Transverse colon (tissue), 4 donors: Measurements from ENCODE around the gene KPNB1. TPM values are rescaled to one million over a fixed set of nuclear protein-coding genes. Genes with fewer than 3 reads are reported as not detected.
A peak's percentile ranks its signal among the peaks of the same experiment; 100 is the strongest.

Experiments
- DNase-seq: peaks from one replicate; pipeline ENCODE4 v3.0.0-alpha.2; 2019
- H3K27ac ChIP-seq, 4 donors: fragments of 200-600 bp; sonication (generic); 2 replicates each; pipeline ENCODE4 v1.5.1; 2016 to 2018; ENCODE audit warnings: inconsistent platforms in 4 of 4
- H3K27me3 ChIP-seq: fragments of 200-600 bp; sonication (generic); 2 replicates; pipeline ENCODE4 v1.5.1; 2017; ENCODE audit warnings: inconsistent platforms
- H3K36me3 ChIP-seq, 4 donors: fragments of 200-600 bp; sonication (generic); 2 replicates each; pipeline ENCODE4 v1.5.1; 2017 to 2019; ENCODE audit warnings: inconsistent platforms in 4 of 4
- H3K4me1 ChIP-seq, 4 donors: fragments of 200-600 bp; sonication (generic); 2 replicates each; pipeline ENCODE4 v1.5.1; 2017 to 2020; ENCODE audit warnings: inconsistent platforms in 4 of 4
- H3K4me3 ChIP-seq, 4 donors: fragments of 200-600 bp; sonication (generic); 1 replicate in 1 of 4; 2 replicates in 3 of 4; pipeline versions ENCODE4 v1.5.1 to v1.6.1; 2017 to 2019; ENCODE audit warnings: inconsistent platforms in 4 of 4
- H3K9me3 ChIP-seq, 2 donors: fragments of 200-600 bp; sonication (generic); 2 replicates each; pipeline ENCODE4 v1.5.1; 2017 to 2019; ENCODE audit warnings: inconsistent platforms in 2 of 2
- EP300 ChIP-seq: sonication (generic); formaldehyde crosslinking; IDR thresholded peaks from one replicate; pipeline ENCODE4 v1.6.1; 2017; ENCODE audit warnings: antibody characterized with exemption, low read depth
- POLR2A ChIP-seq: fragments of 450-650 bp; IDR thresholded peaks from one replicate; pipeline ENCODE4 v1.6.1; 2016; ENCODE audit warnings: antibody characterized with exemption, mild to moderate bottlenecking, moderate library complexity
- POLR2AphosphoS5 ChIP-seq, 3 donors: sonication (generic); formaldehyde crosslinking; IDR thresholded peaks; one replicate each; pipeline ENCODE4 v1.6.1; 2016; ENCODE audit warnings: antibody characterized with exemption in 3 of 3
- WGBS, 2 donors: methylation state at CpG; one replicate each; pipeline ENCODE4 v1.1.5; 2018; ENCODE audit warnings: low coverage in 1 of 2; 5-methylcytosine and 5-hydroxymethylcytosine counted together
- in situ Hi-C, 4 donors: fragments of 200-750 bp; cut with MboI; loops; one replicate each; pipeline versions ENCODE4 v1.15.0 to v1.15.1; 2017; ENCODE audit warnings: low sequenced_read_pairs in 3 of 4, low pct_ligation_motif_present in 1 of 4, low pct_unique_long_range_greater_than_20kb in 1 of 4
- intact Hi-C: fragments of 100-400 bp; cut with DNase I; formaldehyde crosslinking; loops from one replicate; pipeline ENCODE4 v1.15.1; 2023; ENCODE audit warnings: low total_unique reads
- total RNA-seq, 4 donors: library from RNA; depleted of rRNA; stranded (reverse); fragments of >200 nt; gene quantifications; one replicate each; pipeline ENCODE4 v1.1.0, GENCODE V29; 2016
- TF ChIP-seq, protein P1 (sequence below), 5 experiments: fragments of 200-600 bp in 3 of 5; fragments of 450-650 bp in 2 of 5; sonication (generic) in 3 of 5; IDR thresholded peaks; 1 replicate in 2 of 5; 2 replicates in 3 of 5; pipeline ENCODE4 v1.5.1; 2016 to 2017; ENCODE audit warnings: antibody characterized with exemption in 5 of 5, inconsistent platforms in 3 of 5, mild to moderate bottlenecking in 2 of 5, moderate library complexity in 1 of 5

The KPNB1 gene
- total RNA-seq, 4 donors from 2014 or later = 39.2 to 176 (median 133) TPM

DNA sequence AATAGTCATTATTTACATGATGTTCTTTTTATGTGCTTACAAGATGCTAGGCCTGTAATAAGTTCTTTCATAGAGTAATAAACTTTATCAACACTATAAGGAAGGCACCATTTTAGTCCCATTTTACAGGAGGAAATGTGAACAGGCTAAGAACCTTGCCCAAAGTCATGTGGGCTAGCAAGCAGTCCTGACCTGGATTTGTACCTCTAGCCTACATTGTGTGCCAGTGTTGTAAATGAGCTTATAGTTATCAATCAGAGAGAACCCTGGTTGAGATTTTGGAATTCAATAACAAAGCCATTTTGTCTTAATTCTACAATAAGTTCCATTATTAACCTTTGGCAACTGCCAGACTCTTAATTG, 37.6 kb downstream of the KPNB1 start:
- Histone ChIP-seq H3K4me3 (no peak overlapping the region), H3K27me3 (no peaks in the 10 kb centered on the region), H3K4me1 (peaks cover 0 to 10% (median under 1%) of the 10 kb centered on the region in 4 donors), H3K27ac (no peak overlapping the region), H3K9me3 (no peaks in the 10 kb centered on the region), H3K36me3 (peaks cover 0 to 25% (median 2%) of the 10 kb centered on the region in 4 donors)
- DNase-seq = no peak
- TF ChIP-seq POLR2AphosphoS5 (IDR thresholded peaks at IDR 0.05) = no peak
- in situ Hi-C loops (no loop called here), intact Hi-C loops (no loop called here)

DNA sequence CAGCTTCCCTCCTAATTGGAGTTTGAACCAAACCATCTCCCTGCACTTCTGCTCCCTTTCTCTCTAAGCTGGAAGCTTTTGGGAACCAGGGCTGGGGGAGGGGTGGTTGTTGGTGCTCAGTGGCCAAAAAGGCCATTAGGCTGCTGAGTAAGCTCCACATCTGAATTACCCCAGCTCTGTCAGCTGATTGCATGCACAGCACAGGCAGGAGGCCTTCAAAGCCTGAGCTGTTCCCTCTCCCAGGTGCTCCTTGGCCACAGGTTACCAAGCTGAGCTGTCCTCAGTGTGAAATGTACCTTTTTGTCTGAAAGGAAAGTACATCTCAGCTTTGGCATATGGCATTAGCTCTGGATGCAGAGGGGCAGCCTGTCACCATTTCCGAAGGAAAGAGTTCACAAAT, 38.0 kb downstream of the KPNB1 start:
- TF ChIP-seq, protein P1, sequence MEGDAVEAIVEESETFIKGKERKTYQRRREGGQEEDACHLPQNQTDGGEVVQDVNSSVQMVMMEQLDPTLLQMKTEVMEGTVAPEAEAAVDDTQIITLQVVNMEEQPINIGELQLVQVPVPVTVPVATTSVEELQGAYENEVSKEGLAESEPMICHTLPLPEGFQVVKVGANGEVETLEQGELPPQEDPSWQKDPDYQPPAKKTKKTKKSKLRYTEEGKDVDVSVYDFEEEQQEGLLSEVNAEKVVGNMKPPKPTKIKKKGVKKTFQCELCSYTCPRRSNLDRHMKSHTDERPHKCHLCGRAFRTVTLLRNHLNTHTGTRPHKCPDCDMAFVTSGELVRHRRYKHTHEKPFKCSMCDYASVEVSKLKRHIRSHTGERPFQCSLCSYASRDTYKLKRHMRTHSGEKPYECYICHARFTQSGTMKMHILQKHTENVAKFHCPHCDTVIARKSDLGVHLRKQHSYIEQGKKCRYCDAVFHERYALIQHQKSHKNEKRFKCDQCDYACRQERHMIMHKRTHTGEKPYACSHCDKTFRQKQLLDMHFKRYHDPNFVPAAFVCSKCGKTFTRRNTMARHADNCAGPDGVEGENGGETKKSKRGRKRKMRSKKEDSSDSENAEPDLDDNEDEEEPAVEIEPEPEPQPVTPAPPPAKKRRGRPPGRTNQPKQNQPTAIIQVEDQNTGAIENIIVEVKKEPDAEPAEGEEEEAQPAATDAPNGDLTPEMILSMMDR (IDR thresholded peaks at IDR 0.05) = no peak
- TF ChIP-seq POLR2AphosphoS5 (IDR thresholded peaks at IDR 0.05) (no peak), POLR2A (no peak), EP300 (no peak)
- H3K4me1 ChIP-seq = peaks cover 1 to 13% (median 4%) of the 10 kb centered on the region in 4 donors
- no peak for DNase-seq
- H3K4me3 ChIP-seq = no peak overlapping the region
- H3K36me3 ChIP-seq = peaks cover 0 to 21% (median 0%) of the 10 kb centered on the region in 4 donors
- no peaks in the 10 kb centered on the region for H3K27me3 ChIP-seq
- no peak overlapping the region for H3K27ac ChIP-seq
- in situ Hi-C loops (no loop called here), intact Hi-C loops (no loop called here)
- no peaks in the 10 kb centered on the region for H3K9me3 ChIP-seq
- WGBS, 2 donors = 100% methylated on average over 1 of the region's 1 CpG; no CpG with 5 or more reads in 1 of the 2 donors

DNA sequence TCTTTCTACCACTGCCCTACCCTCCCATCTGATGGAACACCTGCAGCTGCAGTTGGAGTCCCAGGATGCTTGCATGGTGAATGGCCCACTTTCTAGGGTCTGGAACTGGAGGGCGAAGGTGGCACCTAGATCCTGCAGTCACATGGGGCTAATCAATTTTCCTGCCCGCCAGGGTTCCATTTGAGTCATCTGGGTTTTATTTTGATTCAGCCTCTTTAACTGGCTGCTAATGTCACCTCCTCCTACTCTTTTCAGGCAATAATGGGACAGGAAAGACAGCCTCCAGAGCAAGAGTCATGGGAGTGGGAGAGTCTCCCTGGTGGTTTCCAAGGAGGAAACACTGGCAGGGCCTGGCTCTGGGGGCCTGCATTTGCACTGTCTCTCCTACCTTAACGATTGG, 40.4 kb downstream of the KPNB1 start:
- intact Hi-C loops (no loop called here), in situ Hi-C loops (loop anchor here in 1 of 4 donors (10.0 kb wide), 1 partner anchor 105 kb away; no protein-coding TSS in a partner anchor)
- TF ChIP-seq EP300 (no peak), POLR2AphosphoS5 (IDR thresholded peaks at IDR 0.05) (no peak), POLR2A (no peak)
- TF ChIP-seq, protein P1 (IDR thresholded peaks at IDR 0.05) = no peak
- Histone ChIP-seq H3K4me3 (no peak overlapping the region), H3K27ac (no peak overlapping the region), H3K4me1 (peaks cover 7 to 32% (median 15%) of the 10 kb centered on the region in 4 donors), H3K27me3 (peaks cover 11% of the 10 kb centered on the region), H3K36me3 (no peaks in the 10 kb centered on the region), H3K9me3 (no peaks in the 10 kb centered on the region)
- no peak for DNase-seq
- 55% methylated on average over 3 of the region's 3 CpGs; no CpG with 5 or more reads in 1 of the 2 donors for WGBS, 2 donors

DNA sequence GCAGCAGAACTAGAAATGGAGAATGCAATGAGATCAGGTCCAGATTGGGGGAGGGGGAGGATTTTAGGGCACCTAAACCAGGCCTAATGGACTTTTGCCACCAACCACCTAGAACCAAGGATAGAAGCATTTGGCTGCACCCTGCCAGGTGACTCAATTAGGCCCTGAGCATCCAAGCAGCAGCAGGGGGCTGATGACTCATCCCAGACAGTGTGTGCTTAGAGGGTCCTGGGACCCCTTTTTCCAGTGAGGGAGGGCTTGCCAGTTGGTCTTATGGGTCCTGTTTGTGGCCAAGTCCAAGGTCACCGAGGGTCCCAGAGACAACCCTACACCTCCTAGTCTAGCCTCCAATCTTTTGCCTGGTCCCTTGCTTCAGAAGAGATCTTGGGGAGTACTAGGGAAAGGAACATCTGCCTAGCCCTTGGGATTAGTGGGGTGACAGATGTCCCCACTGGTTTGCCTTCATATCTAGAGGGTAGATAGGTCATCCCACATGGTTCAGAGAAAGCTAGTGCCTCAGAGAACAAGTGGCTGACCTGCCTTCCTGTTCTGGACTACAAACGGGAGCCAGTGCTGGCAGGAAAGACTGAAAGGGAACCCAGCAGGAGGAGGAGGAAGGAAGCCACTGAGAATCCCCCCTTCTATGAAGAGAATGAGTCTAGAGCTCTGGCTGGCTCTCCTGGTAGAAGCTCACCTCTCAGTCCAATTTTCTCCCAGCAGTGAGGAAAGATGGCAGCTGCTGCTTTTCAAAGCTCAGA, 42.6 kb downstream of the KPNB1 start:
- DNase-seq = no peak
- no peaks in the 10 kb centered on the region for H3K9me3 ChIP-seq
- no peaks in the 10 kb centered on the region for H3K36me3 ChIP-seq
- H3K27ac ChIP-seq = peak overlapping the region in 1 of 4 donors; percentile 29
- 0 to 80% methylated on average over 1 to 2 of the region's 2 CpGs for WGBS, 2 donors
- intact Hi-C loops (no loop called here), in situ Hi-C loops (loop anchor here in 1 of 4 donors (10.0 kb wide), 1 partner anchor 102 kb away; no protein-coding TSS in a partner anchor)
- TF ChIP-seq POLR2AphosphoS5 (IDR thresholded peaks at IDR 0.05) (no peak), EP300 (no peak), POLR2A (no peak)
- TF ChIP-seq, protein P1 (IDR thresholded peaks at IDR 0.05) = no peak
- no peak overlapping the region for H3K4me3 ChIP-seq
- H3K27me3 ChIP-seq = peaks cover 16% of the 10 kb centered on the region
- H3K4me1 ChIP-seq = peaks cover 7 to 33% (median 20%) of the 10 kb centered on the region in 4 donors
